T-helper 1 cell treated with Interleukin-12 subunit alpha and Interleukin-12 subunit beta and Interleukin-4 antibody, amounts not matched to agents 30 ng/mL and 1 ng/mL, for 36 hours (primary cell): ENCODE data around the gene HCN1. TPM values are rescaled to one million over a fixed set of nuclear protein-coding genes. Genes with fewer than 3 reads are reported as not detected.

Experiments
- intact Hi-C: fragments of 100-400 bp; cut with micrococcal nuclease; formaldehyde crosslinking; loops from one replicate; pipeline ENCODE4 v1.15.1; 2024
- total RNA-seq: library from RNA; stranded (reverse); gene quantifications from 2 replicates; pipeline ENCODE4 v1.2.3, GENCODE V29; 2022

HCN1 gene
- total RNA-seq: not detected in 2 replicates

DNA sequence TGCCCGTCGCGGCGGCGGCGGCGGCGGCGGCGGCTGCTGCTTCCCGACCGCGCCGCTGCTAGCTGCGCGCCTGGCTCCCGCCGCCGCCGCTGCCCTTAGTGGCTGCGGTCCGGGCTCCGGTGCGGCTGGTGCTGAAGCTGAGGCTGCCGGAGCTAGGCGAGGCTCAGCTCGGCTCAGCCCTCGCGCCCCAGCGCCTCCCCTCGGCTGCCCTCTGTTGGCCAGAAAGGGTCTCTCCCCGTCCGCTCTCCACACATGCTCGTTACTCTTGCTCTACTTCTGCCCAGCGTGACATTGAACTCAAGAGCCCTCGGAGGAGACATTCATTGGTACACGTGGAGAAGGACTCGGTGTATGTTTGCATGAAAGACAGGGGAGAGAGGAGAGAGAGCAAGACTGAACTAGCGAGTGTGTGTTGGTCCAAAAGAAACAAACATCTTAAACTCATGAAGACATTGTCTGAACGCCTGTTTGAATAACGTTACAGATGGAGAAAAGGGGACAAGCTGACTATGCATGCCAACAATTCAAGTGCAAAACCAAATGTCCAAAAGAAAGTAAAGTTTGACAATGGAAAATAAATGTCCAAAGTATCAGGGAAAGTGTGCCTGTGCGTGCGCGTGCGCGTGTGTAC is at the start of gene HCN1:
TSS of gene HCN1 (minus strand) at position 175 of the 631 bp plus-strand sequence.
- intact Hi-C loops: loop anchor here (5.0 kb wide), 1 partner anchor 1159 kb away; no protein-coding TSS in a partner anchor

- intact Hi-C loops: no loop called here
Observed at GRCh38 chr5:45741110-45741509, 44.9 kb upstream of the HCN1 start.

DNA sequence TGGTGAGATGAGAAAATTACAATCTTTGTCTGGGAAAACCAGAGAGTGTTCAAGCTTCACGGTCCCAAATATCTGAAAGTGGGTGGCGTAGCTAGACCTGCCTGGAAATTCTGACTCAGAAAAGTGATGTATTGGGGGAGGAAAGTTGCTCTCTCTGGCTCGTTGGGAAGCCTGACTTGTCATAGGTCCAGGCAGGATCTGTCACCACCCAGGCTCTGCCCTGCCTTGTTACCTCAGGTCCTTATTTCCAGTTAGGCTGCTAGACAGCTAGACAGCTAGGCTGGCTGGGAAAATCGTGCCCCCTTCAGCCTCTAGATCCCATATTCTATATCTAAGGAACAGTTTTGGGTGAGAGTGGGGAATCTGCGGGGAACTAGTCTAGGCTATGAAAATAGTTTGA is 41.0 kb upstream of the HCN1 start:
- intact Hi-C loops: no loop called here

- intact Hi-C loops: no loop called here
Observed at GRCh38 chr5:45725537-45725936, 29.4 kb upstream of the HCN1 start.

DNA sequence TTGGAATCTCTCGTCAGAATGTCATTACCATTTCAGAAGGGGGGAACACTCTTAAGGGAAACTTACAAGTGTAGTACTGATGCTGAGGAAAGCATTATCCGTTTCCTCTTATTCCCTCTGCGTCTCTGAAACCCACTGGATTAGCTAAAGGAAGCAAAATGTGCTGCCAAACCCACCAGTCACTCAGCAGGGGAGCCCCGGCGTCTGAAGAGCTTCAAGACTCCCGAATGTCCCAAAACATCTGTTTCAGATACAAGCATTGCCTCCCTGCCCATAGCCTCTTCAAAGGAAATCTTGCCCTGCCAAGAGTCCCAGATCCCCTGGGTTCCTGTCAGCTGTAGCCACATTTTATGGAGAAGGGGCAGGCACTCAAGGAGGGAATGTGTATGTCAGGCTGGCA is 1.0 kb upstream of the HCN1 start:
- intact Hi-C loops: loop anchor here (5.0 kb wide), 1 partner anchor 1160 kb away; no protein-coding TSS in a partner anchor

- intact Hi-C loops: loop anchor here (2.0 to 5.0 kb wide), 2 partner anchors 657 to 1158 kb away; no protein-coding TSS in a partner anchor
Observed at GRCh38 chr5:45695804-45696156, 400 bp downstream of the HCN1 start.

DNA sequence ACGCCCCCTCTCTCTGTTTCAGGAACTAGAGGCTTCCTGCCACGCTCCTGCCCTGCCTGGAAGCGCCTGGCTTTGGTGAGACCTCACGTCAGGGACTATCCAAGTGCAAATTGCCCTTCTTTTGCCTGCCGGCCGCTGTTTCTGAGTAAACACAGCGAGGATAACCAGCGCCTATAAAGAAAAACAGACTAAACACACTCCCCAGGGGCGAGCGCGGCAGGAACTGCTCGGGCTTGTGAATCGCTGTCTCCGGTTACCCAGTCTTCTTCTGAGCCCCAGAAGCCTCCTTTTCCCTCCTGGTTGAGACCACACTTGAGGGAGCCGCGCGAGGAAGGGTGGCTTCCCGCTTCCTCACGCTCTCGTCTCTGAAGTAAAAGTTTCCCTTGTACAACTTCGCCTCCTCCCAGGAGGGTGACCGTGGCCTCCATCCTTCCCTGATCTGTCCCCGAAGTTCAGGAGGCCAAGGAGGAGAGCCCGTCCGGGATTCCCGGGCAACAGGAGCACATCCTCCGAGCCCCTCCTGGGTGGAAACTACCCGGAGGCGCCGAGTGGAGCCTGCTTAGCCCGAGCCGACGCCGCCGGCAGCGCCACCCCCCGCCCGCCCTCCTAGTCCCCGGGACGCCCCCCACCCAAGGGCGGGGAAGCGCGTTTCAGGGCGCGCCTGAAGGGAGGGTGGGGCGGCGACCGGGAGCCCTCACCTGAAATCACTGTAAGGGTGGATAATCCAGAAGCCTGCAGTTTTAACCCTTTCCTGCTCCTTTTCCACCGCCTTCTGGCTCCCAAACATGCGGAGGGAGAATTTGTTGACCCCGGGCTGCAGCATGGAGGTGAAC is 993 bp downstream of the HCN1 start:
- intact Hi-C loops: loop anchor here (2.0 to 5.0 kb wide), 2 partner anchors 656 to 1158 kb away; no protein-coding TSS in a partner anchor

GRCh38 chr5:45694255-45694814 is 1.8 kb downstream of the HCN1 start:
- intact Hi-C loops: loop anchor here (2.0 kb wide), 1 partner anchor 656 kb away; no protein-coding TSS in a partner anchor

- intact Hi-C loops: no loop called here
Observed at GRCh38 chr5:45692481-45692880, 3.7 kb downstream of the HCN1 start.

GRCh38 chr5:45691656-45692055 is 4.5 kb downstream of the HCN1 start:
- intact Hi-C loops: no loop called here

GRCh38 chr5:45687701-45688100 is 8.5 kb downstream of the HCN1 start:
- intact Hi-C loops: no loop called here

DNA sequence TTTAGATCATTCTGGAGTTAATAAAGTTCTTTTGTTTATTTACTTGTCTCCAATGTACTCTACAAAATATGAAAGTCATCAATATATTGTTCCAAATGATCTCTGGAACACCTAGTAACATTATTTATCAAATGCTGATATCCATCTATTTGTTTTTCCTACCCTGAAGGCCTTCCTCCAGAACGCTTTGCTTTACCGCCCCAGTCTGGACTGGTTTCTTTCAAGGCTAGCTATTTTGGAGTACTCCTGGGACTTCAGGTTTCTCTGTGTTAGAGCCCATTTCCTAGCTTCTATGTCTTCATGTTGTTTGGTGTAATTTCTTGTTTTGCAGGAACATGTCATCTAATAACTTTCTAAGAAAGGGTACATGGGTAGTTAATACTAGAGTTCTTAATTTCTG is 9.6 kb downstream of the HCN1 start:
- intact Hi-C loops: no loop called here

DNA sequence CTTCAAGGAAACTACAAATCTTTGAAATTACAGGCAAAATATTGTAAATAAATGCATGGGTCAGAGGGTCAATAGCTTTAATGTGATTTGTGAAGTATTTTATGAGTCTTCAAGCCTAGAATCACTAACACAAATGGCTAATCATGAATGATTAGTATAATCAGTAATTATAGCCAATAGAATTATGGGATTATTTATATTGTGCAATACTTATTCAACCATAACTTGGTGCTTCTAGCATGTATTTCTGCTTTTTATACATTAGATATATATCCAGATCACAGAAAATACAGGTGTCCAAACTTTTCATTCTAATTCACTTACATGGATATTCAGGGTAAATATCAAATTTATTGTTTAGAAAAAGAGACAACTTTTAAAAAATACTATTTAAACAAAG is 12.1 kb downstream of the HCN1 start:
- intact Hi-C loops: no loop called here

- intact Hi-C loops: no loop called here
Observed at GRCh38 chr5:45680950-45681349, 15.2 kb downstream of the HCN1 start.

DNA sequence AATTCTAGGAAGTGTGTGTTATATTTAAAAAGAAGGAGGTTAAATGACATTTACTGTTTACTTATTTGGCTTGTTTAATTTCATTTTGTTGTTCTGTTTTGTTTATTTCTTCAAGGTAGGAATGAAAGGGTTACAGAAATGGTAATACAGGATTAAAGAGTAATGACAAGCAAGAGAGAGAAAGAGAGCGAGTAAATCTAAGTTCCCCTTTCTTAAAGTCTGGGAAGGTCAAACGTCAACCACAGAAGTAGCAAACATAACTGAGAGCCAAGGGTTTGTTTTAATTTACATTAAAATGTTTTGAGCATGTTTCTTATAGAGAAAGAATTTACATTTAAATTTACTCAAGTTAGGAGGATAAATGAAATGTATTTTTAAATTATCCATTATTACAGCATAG is 18.7 kb downstream of the HCN1 start:
- intact Hi-C loops: no loop called here

GRCh38 chr5:45672271-45672670 is 23.9 kb downstream of the HCN1 start:
- intact Hi-C loops: no loop called here

DNA sequence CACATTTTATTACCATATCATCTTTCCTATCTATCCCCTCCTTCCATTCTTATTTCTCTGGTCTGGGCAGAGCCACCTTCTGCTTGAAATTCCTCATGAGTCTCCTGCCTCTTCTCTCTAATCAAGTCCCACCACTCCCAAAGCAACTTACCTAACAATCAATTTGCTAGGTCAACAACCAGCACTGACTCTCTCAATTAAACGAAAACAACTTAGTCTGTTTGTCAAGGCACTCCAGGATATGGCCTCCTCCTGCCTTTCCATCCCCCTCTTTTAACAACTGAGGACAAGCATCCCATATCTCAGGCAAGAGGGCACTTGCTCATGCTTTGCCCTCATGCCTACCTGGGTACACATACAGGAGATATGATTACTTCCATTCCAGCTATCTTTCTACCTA is 47.4 kb downstream of the HCN1 start:
- intact Hi-C loops: no loop called here

DNA sequence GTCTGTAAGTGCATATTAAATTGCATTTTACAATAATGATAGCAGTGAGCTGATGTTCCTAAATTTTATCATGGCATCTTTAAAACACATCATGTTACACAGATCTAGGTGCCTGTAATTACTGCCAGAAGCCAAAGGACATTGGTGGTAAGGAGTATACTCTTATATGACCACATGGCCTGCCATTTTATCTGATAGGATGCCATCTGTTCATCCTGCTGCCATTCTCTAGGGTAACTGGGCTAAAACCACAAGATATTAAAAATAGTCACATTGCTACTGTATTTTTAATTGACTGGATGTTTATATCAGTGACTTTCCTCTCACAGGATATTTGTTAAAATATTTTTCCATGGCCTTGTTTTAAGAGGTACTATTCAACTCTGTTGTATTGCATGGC is 53.1 kb downstream of the HCN1 start:
- intact Hi-C loops: no loop called here

DNA sequence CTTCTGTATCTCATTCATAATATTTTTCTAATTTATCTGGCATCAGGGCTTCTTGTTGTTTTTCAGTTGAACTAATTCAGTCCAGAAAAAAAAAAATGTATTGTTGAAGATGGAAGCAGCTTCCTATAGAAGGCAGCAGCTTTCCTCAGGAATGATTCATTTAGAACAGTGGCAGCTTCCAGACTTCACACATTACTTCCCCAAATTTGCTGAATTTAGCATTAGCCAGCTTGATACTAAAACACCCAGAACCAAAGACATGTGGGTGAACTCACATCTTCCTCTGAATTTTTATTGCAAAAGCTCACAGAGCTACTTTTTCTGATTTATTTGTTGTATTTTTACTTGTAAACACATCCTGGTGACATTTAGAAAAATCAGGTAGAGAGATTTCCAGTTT is 53.8 kb downstream of the HCN1 start:
- intact Hi-C loops: no loop called here

DNA sequence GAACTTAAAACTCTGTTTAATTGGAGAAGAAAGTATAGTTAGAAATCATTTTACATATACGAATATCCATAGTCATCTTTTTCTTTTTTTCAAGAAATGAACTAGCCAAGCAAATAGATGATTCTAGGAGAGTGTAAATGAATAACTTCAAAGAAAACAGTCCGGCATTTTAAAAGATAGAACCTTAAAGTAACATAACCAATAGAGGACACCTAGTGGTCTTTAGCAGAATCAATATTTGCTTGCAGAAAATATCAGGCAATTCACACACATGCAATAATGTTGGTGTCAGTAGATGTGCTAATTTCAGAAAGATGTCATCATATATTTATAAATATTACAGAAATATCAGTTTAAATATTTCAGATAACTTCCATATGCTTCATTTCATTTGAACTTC is 57.1 kb downstream of the HCN1 start:
- intact Hi-C loops: no loop called here

DNA sequence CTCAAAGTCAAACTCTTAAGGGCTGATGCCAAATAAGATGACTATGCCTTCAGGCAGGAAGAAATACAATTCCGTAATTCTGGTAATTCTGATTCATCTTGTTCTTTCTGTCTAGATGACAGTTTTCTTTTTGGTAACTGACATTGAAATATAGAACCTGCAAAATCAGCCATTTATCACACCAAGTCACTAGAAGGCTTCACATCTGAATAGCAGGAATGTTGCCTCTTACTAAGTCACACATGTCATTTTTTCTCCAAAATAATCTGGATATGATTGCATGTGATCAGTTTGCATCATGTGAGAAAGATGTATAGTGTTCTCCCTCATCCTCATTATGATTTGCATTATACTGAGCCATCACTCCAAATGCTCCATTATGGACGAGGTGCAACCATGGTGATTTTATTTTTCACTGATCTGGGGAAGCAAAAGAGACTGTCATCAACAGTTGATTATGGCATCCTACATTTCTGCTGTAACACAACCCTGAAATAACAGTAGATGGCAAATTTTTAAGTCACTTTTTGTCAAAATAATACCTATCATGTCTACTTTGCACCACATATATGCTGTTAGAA is 69.0 kb downstream of the HCN1 start:
- intact Hi-C loops: no loop called here

GRCh38 chr5:45623832-45624231 is 72.3 kb downstream of the HCN1 start:
- intact Hi-C loops: no loop called here
